Stimulated activated CD4-positive, alpha-beta T cell treated with anti-CD3 and anti-CD28 coated beads, Interleukin-15, amount 100 ng/mL, for 1 hour (primary cell): ENCODE measurements around the gene TRABD2B.

Experiments
- DNase-seq, 2 donors: peaks; one replicate each; pipeline ENCODE4 v3.0.0-alpha.2; 2020; ENCODE audit warnings: low read depth in 1 of 2, low spot score in 1 of 2

TRABD2B gene

GRCh38 chr1:47809301-47810084 lies 187.7 kb downstream of the TRABD2B start:
- DNase-seq, result no peak

DNA sequence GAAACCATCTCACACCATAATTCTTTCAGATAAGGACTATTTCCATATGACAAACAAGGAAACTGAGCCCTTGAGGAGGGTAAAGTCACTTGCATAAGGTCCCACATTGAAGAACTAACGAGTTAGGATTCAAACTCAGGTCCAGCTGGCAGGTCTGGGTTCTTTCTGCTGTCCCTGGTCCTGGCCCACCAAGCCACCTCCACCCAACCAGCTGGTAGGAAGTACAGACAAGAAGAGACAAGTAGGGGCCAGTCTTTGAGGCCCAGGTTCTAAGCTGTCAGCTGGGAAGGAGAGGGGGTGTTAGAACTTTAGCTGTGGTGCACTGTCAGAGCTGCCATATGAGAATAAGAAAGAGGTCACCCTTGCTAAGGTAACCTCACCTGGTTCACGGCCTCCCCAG lies 188.6 kb downstream of the TRABD2B start:
- no peak for DNase-seq

- DNase-seq, result no peak
These were observed 191.2 kb downstream of the TRABD2B start for GRCh38 chr1:47805921-47806361.

- DNase-seq, result no peak
These were observed 192.2 kb downstream of the TRABD2B start for GRCh38 chr1:47805018-47805417.

DNA sequence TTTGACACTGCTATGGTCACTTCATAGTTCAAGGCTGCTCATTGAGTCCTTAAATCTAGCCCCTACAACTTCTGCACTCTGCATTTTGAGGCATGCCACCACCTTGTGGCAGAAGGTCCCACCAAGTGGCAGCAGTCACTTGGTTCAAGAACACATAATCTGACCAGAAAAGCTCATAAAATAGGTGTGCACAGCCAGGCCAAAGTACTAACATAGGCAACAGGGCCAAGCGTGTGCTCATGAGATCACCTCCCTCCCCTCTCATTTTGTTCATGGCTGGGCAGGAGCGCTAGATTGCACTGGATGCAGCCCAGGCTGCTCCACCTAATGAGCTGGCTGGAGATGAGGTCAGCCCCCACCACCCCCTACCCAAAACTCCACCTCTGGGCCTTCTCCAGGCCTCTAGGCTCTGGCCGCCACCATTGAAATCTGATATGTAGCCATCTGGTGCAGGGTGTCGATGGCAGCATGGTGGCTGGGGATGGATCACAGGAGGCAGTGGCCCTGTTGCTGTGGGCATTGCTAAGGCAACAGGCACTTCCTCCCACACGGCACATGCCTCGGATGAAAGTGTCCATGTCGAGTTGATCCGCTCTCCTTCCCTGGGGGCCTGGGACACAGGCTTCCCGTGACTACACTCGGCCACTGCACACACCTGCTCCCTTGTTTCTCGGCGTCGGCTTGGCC lies 193.2 kb downstream of the TRABD2B start:
- no peak for DNase-seq

DNA sequence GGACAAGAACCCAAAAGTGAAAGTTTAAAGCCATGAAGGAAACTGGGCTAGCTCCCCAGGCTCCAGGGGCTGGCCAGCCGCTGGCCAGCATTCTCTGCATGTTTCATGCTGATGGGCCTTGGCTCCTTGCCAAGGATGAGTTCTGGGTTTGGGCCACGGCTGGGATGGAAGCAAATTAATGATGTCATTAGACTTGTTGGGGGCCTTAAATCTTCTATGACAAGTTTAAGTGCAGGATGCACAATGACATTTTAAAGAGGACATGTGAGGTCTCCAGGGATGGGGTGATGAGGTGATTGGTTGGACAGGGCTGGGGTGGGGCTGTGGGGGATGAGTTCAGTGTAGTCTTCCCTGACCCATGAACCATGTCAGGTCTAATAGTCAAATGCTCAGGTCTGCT lies 199.6 kb downstream of the TRABD2B start:
- no peak for DNase-seq

- no peak for DNase-seq
These were observed 200.6 kb downstream of the TRABD2B start for GRCh38 chr1:47796626-47797025.

GRCh38 chr1:47795102-47795501 lies 202.1 kb downstream of the TRABD2B start:
- DNase-seq, result no peak

- DNase-seq, result no peak
These were observed 202.7 kb downstream of the TRABD2B start for GRCh38 chr1:47794530-47794929.

DNA sequence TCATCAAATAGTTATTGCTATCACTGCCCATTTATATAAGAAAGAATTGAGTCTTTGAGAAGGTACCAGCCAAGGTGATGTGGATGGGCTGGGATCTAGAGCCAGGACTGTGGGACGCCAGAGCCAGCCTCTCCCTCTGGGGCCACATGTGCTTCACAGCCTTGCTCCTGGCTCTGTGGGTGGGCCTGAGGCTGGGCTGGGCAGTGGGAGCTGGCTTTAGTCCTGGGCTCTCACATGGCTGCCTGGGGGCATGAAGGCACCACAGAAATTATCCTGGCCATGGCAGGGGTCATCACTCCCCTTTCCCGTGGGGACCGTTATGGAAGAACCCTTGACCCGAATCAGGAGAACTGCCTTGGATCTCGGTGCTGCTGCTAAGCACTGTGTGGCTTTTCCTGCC lies 203.1 kb downstream of the TRABD2B start:
- no peak for DNase-seq

DNA sequence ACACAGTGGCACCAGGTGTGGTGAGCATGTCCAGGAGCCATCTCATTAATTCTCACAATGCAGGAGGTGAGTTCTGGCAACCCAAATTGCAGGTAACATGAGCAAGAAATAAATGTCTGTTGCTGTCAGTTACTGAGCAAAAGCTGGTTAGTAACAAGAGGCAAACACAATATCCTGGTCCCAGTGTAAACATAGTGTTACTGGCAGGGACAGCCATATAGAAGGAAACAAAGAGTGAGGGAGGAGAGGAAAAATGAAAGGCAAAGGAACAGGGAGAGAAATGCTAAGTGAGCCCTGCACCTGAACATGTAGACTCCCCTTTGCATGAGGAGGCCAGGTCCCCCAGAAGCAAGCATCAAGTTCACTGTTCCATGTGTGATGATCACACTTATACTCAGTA lies 203.6 kb downstream of the TRABD2B start:
- no peak for DNase-seq

- no peak for DNase-seq
These were observed 204.4 kb downstream of the TRABD2B start for GRCh38 chr1:47792779-47793178.

DNA sequence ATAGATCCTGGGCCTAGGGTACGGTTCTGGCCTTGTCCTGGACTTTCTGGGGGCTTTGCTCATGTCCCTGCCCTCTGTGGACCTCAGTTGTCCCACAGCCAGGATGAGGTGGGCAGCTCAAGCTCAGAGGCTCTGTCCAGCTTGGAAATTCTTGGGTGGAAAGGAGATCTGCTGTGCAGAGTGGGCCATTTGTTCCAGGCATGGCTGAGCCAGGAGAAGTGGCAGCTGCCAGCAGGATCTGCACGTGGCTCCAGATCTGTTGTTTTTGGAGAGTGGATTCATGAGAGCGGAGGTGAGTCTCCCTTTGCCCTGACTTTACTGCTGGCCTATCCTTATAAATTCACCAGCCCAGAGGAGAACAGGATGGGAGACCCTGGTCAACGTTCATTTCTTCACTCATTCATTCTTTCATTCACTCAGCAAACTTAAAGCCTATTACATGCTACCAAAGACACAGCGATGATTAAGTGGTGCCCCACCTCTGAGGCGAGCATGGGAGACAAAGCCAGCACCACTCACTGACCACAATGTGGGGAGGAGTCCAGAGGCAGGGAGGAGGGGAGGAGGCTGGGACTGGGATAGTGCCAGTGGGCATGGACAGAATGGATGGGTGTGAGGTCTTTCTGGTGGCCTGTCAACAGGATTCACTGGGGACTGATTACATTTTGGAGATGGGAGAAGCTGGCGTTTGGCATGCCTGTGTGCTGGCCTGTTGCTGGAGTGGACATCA lies 205.1 kb downstream of the TRABD2B start:
- no peak for DNase-seq

GRCh38 chr1:47788761-47789160 lies 208.4 kb downstream of the TRABD2B start:
- DNase-seq, result no peak

DNA sequence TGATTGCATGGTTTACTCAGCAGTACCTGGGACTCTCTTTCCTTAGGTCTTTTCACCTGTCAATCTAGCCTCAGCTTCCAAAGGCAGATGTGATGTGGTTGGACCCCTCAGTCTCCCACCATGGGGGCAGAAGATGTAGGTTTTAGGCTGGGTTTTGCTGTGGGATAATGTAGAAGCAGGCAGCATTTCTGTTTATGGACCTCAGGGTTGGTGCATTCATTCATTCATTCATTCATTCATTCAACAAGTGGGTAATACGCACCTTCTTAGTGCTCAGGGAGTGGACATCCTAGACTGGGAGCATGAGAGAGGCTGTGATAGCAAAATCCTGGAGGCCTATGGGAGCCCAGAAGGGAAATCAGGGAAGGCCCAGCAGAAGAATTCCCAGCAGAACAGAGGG lies 209.6 kb downstream of the TRABD2B start:
- no peak for DNase-seq

DNA sequence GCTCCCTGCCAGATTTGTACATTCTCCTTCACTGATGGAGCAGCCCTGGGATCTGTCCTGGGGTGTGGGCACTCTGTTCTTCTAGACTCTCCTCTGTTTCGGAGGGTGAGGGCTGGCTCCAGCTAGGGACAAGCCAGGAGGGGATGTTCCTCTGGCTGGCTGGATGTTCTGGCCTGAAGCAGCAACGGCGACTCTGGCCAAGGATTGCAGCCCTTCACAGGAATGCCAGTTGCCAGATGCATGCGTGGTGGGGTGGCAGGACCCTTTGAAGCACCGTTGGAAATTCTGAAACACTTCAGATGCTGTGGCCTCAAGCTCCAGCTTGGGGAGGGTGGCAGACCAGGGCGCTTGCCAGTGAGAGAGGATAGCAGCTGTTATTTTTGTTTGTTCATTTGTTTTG lies 210.9 kb downstream of the TRABD2B start:
- DNase-seq, result no peak

DNA sequence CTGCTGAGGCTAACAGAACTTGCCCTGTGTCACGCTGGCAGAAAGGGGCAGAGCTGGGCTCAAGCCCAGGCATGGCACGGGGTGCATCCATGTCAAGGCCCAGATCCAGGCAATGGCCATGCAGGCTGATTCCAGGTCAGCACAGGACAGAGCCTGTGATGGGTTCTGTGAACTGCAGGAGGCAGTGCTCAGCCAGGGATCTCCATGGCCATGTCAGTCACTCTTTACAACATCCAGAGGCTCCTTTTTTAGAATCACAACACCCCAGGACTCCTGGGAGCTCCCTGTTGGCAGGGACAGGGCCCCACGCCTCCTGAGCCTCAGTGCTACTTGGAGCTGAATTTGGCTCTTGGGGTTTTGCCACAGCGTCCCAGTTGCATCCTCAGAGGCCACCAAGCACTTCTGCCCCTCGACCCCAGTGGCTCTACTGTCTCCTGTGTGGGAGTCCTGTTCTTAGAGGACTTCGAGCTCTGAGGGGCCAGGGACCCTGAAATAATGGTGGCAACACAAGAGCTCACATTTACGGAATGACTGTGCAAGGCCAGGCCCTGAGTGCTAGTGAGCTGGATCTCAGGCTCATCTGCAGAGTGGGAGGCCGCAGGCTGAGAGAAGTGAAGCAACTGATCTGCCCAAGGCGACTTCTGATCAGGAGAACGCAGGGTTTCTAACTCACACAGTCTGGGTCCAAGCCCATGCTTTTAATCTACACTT lies 211.5 kb downstream of the TRABD2B start:
- DNase-seq, result no peak

- no peak for DNase-seq
These were observed 212.1 kb downstream of the TRABD2B start for GRCh38 chr1:47785118-47785517.

GRCh38 chr1:47784497-47784822 lies 212.7 kb downstream of the TRABD2B start:
- DNase-seq, result no peak

DNA sequence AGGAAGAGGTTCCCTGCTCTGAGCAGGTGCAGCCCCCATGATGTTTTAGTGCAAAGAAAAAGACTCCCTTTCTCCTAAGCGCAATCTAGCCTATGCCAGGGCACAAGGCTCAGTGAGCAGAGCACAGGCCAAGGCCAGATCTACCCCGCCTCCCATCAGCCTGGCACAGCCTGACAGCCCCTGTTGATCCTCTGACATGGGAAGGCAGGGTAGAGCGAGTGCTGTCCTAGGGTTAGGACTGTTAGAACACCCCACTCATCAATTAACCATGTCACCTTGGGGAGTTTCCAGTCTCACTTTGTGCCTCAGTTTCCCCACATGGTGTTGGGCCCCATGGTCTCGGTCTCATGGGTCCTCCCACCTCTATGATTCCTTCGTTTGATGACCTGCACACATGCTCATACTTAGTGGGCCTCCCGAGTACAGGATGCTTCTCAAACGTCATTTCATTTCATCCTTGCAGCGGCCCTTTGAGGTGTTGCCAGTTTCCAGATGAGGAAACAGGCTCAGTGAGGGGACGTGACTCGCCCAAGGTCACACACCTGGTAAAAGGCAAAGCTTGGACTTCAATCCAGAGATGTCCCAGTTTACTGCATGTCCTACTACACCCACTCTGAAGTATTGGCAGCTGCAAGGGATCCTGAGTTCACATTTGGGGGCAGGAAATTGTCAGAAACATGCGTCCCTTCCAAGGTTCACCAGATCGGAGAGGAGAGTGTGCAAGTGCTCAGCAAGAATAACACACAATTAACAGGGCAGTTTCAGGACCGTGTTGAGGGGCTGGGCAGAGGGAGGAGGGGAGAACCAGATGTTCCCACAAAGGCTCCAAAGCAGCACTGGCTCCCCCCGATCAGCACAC lies 213.3 kb downstream of the TRABD2B start:
- DNase-seq, result no peak
